Suppressor macrophage treated with lipopolysaccharide for 1 hour (primary cell): ENCODE results near the gene FAT2.
A peak's percentile ranks its signal among the peaks of the same experiment; 100 is the strongest.

Experiments used
- DNase-seq, 3 donors: peaks; one replicate each; pipeline ENCODE4 v3.0.0-alpha.2; 2020 to 2022

The FAT2 gene

DNA sequence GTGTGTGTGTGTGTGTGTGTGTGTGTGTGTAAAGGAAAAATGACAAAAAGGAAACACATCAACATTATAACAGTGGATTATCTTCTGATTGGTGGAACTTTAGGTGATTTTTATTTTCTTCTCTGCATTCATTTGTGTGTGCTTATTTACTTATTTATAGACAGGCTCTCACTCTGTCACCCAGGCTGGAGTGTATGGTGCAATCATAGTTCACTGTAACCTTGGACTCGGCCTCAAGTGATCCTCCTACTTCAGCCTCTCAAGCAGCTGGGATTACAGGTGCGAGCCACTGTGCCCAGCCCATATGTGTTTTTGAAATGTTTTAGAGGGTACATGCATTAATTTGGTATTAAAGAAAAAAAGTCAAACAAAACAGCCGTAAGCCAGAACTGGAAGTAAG lies 39.1 kb downstream of the FAT2 start:
- DNase-seq = no peak

DNA sequence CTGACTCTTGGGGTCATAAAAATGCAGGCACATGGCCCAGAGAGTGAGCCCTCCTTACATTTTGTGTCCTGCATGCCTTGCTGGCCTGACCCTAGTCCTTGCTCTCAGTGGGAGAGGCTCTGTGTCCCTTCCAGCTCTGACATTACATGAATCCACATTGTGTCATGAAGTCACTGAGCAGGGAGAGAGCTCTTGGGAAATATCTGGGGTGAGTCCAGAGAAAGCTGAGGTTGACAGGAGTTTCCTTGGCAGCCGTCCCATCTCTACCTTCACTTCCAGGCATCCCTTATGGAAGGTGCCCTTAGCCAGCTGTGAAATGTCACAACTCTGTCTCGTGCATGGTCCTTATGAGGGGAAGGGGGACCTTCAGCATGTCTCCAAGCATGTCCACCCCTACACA lies 41.0 kb downstream of the FAT2 start:
- DNase-seq = no peak

GRCh38 chr5:151549713-151550112 lies 41.4 kb downstream of the FAT2 start:
- DNase-seq = no peak

DNA sequence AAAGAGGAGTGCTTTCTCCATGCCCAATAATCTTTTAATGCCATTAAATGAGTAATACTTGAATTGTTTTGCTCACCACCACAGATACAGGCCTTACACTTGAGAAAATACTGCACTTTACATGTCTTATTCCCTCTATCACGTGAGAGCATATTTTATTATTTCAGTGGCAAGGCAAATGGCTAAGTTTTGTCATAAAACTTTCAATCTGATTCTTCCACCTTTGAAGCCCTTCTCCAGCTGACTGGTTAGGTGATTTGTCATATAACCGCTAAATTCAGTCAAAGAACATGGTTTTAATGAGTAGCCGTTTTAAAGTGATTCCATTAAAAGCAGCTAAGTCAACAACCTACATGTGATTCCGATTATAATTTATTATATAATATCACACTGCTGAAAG lies 43.8 kb downstream of the FAT2 start:
- DNase-seq = no peak

DNA sequence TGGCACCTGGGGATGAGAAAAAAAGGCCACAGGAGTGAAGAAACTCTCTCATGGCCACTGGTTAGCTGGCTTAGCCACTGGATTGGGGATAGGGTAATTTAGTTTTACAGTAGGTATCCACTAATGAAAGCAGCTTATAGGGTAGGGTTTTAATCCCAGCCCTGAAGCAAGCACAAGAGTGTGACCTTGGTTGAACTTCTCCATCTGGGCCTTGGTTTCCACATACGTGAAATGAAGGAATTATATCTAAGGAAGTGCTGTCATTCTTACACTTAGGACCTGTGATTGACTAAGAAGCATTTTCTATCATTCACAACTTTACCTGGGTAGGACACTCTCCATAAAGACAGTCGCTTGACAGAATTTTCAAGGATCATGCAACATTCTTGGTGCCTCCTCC lies 49.6 kb downstream of the FAT2 start:
- DNase-seq = peak; percentile 33 to 51 (median 37)
